HG03565 (cell line): ENCODE measurements around the gene TAF6L.
"Not testable (repeated sequence)": the region's sequence is repeated elsewhere in the genome, so short reads cannot be mapped to it uniquely, and the experiment has no call there.

Experiments used
- ATAC-seq: cut with Tn5 transposase; IDR thresholded peaks from one replicate; pipeline ENCODE4 v1.9.1; 2021; ENCODE audit warnings: mild to moderate bottlenecking, moderate library complexity; ENCODE audit not compliant: unreplicated experiment

Gene TAF6L

DNA sequence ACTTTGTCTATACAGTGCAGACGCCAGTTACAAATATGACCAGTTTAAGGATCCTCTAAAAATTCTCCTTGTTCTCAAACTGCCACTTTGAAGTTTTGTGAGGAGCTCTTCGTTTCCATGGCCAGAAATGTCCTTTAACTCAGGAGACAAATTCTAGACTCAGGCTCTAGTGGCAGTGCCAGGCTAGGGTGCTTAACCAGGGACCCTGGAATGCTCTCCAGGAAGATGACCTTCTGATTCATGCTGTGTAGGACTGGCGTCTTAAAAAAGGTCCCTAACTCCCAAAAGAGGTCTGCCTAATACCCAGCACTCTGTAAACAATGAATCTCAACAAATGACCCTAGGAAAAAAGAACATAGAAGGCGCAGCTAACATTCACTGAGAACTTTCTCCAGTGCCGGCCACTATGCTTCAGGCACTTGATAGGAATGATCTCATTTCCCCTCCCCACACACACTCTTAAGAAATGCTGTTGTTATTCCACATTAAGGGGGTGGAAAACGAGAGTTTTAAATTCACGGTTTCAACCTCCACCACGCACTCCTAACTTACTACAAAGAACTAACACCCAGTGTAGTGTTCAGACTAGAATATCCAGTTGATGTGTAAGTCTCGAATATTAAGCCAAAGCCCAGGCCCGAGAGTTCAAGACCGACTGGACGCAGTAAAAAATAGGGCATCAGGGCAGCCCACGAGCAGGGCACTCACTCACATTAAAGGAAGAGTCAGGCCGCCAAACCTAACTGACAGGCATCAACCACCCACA is 33.3 kb downstream of the TAF6L start:
- ATAC-seq = peak; percentile 2

DNA sequence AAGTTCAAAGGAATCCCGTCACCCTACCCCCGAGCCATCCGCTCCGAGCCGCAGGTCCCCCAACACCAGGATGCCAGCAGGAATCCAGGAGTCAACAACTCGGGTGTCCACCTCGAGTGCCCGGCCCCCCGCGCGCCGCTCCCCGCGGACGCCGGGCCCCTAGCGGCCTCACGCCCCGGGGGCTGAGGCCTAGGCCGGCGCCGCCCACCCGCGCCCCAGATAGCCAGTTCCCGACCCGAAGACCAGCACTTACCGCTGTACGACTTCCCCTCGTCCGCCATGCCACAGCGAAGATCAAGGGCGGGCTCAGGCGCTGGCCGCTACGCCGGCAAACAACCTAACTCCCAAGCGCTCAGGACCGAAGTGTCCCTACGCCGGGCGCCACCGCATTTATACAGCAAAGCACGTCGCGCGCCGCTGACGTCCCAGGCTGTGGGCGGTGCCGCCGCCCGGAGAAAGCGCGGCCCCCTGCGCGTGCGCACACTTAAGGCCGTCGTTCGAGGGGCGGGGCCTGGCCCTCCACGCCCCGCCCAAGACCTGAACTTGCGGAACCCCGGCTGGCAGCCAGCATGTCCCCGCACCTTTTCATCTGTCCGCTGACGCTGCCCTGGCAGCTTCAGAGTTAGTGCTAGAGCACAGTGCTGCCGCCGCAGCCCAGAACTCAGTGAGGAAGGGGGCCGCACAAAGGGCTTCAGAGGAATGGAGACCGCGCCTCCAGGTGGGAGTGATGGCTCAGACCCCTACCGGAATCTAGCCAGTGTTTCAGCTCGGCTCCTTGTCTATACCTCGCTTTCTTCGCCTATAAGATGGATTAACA is 34.1 kb downstream of the TAF6L start, which contains the start of gene NXF1:
Gene NXF1 (minus strand): TSS at position 365 of the 817 bp plus-strand sequence. CDS start 84 bp downstream, at position 281.
- ATAC-seq = peak; percentile 82

DNA sequence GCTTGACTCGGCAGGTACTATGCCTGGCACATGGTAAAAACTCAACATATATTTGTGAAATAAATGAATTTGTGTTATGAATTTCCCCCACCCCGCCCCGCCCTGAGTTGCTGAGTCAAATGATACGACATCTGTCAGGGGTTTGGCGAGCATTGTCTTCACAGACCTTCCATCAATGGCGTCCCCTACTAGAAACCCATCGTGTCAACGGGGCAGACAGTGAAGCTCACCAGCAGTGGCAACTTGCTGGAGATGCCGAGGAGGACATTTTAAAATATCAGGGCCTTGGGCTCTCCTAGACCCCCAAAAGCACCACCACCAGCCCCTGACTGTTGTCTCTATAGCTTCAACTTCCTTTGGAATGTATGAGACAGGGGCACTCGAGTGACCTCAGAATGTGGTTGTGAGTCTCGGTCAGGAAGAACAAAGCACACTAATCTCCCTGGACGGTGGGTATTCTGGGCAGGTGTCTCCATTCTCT is 34.8 kb downstream of the TAF6L start:
- no peak for ATAC-seq

- ATAC-seq = no peak
Observed at GRCh38 chr11:62806611-62807121, 35.5 kb downstream of the TAF6L start.

DNA sequence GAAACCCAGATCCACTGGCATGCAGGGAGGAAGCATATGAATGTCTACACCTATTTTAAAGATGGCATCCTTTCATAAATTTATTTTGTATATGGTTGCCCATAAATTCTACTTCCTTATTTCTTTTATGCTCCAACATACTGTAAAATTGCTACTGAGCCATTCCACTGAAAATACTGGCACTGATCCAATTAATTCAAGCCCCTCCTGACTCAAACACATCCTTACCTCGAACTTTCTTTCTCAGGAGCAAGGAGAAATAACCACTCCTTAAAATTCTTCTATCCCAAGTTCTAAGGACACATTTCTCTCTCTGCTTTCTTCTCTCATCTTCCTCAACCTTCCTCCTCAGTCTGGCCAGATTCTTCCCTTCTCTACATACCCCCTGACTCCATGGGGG is 39.6 kb downstream of the TAF6L start:
- ATAC-seq = no peak

DNA sequence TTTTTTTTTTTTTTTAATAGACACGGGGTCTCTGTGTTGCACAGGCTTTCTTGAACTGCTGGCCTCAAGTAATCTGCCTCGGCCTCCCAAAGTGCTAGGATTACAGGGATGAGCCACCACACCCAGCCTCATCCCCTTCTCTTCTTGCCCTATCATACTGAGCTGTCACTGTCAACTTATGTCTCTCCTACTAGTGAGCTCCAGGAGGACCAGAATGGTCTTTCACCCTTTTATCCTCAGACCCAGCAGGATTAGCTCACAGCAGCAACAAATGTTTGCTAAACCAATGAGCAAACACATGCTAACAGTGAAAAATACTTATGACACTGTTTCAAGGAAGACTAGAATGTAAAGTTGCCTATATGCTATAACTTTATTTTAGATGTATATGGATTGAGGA is 40.5 kb downstream of the TAF6L start:
- ATAC-seq = no peak

DNA sequence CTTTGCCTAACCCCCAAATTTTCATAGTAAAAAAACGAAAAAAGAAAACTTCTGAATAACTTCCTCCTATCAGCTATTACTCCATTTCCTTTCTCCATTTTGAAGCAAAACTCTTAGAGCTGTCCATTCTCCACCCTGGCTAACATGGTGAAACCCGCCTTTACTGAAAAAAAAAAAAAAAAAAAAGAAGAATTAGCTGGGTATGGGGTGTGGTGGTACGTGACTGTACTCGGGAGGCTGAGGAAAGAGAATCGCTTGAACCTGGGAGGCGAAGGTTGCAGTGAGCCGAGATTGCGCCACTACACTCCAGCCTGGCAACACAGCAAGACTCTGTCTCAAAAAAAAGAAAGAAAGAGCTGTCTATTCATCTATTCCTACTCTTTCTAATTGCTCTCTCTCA is 45.4 kb downstream of the TAF6L start:
- ATAC-seq = no peak

GRCh38 chr11:62817129-62817528 is 45.9 kb downstream of the TAF6L start:
- ATAC-seq = no peak

- no peak for ATAC-seq
Observed at GRCh38 chr11:62823677-62824076, 52.5 kb downstream of the TAF6L start.

DNA sequence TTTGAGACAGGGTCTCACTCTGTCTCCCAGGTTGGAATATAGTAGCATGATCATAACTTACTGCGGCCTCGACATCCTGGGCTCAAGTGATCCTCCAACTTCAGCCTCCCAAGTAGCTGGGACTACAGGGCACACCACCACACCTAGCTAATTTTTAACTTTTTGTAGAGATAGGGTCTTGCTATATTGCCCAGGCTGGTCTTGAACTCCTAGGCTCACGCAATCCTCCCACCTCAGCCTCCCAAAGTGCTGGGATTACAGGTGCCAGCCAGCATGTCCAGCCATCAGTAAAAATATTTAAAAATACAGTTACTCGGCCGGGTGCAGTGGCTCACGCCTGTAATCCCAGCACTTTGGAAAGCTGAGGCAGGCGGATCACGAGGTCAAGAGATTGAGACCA is 56.9 kb downstream of the TAF6L start:
- ATAC-seq = not testable (repeated sequence)

DNA sequence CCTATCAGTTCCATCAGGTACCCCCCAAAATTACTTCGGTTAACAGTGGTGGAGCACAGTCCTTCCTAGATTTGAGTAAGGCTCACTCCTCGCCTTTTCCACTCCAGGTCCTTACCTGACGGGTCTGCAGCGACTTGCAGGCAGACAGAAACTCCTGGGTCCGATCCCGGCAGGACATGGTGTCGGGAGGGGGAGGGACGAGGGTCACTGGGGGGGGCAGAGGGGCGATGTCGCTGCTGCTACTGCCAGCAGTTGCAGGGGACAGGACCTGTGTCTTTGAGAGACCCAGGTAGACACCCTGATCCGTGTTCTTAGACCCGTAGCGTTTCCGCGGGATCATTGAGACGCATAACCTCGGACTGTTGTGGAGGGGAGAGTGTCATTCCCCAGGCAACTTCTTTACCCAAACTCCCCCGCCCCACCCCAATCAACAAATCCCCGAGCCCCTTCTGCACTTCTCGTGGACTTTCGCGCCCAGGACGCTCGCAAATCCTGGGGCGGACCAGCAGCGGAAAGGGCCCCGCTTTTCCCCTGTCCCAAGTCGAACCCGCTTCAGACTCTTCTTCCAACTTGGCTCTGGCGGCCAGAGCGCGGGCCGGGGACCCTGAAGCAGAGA is 59.8 kb downstream of the TAF6L start:
- no peak for ATAC-seq

DNA sequence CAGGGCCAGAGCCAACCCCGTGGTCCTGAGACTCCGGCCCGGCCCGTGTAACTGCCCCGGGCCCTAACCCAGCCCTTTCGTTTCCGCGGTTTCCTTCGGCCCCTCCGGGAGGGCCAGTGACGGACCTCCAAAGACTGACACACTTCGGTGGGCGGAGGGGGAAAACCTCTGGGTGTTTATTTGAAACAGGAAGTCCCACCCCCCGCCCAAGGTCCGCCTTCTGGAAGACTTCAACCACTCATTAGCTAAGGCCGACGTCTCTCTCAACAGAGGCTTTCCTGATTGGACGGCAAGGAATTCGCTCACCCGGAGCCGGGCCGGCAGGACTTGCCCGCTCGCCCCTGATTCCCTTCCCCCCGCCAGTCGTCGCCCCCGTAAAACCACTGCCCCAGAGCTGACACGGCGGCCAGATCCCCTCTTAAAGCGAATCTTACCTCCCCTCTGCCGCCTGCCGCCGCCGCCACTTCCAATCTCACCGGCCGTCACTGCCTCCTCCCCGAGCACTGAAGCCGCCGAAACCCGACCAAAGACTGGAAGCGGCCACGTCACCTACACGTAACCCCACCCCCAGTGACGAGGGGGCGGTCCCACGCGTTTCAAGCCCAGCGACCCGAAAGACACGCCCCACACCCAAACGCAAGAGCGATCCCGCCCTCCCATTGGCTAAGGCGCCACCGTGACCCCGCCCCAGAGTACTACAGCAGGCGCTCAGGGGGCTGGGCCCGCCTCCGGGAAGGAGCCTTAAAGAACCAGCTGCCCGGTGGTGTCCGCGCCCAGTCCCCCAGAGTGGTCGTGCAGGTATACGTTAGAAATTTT is 60.5 kb downstream of the TAF6L start, which contains the start of gene STX5:
Gene STX5 (minus strand): TSS at position 532 of the 816 bp plus-strand sequence. CDS start 808 bp downstream, outside the sequence.
- ATAC-seq = peak; percentile 76

GRCh38 chr11:62832336-62833234 is 61.4 kb downstream of the TAF6L start, which contains the start of gene TEX54:
TSS of gene TEX54 (minus strand) at chr11:62832841.
- peak; percentile 1 for ATAC-seq

DNA sequence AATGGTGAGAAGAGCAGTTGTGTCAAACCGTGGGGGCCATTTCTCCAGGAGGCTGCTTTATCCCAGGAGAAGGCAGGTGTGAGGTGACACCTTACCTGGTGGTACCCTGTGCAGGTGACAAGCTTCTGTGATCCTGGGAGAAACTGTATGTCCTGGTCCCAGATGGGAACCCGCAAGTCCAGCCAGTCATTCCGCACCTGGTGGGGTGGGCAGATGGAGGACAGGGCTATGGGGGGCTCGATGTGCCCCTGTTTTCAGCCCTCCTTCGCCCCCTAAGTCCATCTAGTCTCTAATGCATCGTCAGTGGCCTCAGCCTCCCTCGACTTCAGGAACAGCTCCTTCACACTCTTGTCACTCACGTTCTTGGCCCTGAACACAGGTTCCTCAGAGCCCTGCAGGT is 64.1 kb downstream of the TAF6L start:
- no peak for ATAC-seq
